IPS-NIHi7 (cell line): ENCODE measurements around the gene TBX10.
A peak's percentile ranks its signal among the peaks of the same experiment; 100 is the strongest.
"Not testable (repeated sequence)": the region's sequence is repeated elsewhere in the genome, so short reads cannot be mapped to it uniquely, and the experiment has no call there.

Source experiments
- DNase-seq: peaks from one replicate; pipeline ENCODE4 v3.0.0; 2012; ENCODE audit warnings: mixed read lengths; ENCODE audit errors: extremely low spot score

TBX10 gene

GRCh38 chr11:67600324-67601029 is 39.1 kb downstream of the TBX10 start:
- DNase-seq, result no peak

- no peak for DNase-seq
These were observed 40.4 kb downstream of the TBX10 start for GRCh38 chr11:67599149-67599548.

- not testable (repeated sequence) for DNase-seq
These were observed 41.6 kb downstream of the TBX10 start for GRCh38 chr11:67597963-67598362.

- not testable (repeated sequence) for DNase-seq
These were observed 42.1 kb downstream of the TBX10 start for GRCh38 chr11:67597458-67597857.

GRCh38 chr11:67596753-67597300 is 42.7 kb downstream of the TBX10 start:
- DNase-seq, result no peak

GRCh38 chr11:67594480-67594879 is 45.1 kb downstream of the TBX10 start:
- DNase-seq, result no peak

- no peak for DNase-seq
These were observed 46.0 kb downstream of the TBX10 start for GRCh38 chr11:67593565-67593905.

- no peak for DNase-seq
These were observed 46.5 kb downstream of the TBX10 start for GRCh38 chr11:67592880-67593564.

GRCh38 chr11:67588899-67589415 is 50.6 kb downstream of the TBX10 start:
- not testable (repeated sequence) for DNase-seq

- no peak for DNase-seq
These were observed 51.4 kb downstream of the TBX10 start for GRCh38 chr11:67588136-67588503.

- DNase-seq, result no peak
These were observed 52.9 kb downstream of the TBX10 start for GRCh38 chr11:67586568-67587250.

- no peak for DNase-seq
These were observed 53.7 kb downstream of the TBX10 start for GRCh38 chr11:67585911-67586310.

- no peak for DNase-seq
These were observed 54.4 kb downstream of the TBX10 start for GRCh38 chr11:67584881-67585873.

GRCh38 chr11:67584205-67584880 is 55.2 kb downstream of the TBX10 start:
- peak; percentile 32 for DNase-seq

GRCh38 chr11:67583247-67584204 is 56.0 kb downstream of the TBX10 start, which contains the start of gene GSTP1:
Gene GSTP1, plus strand, starts transcription at chr11:67583812. Its CDS starts 32 bp downstream, at chr11:67583844.
- DNase-seq, result peak; percentile 95

- no peak for DNase-seq
These were observed 57.6 kb downstream of the TBX10 start for GRCh38 chr11:67582011-67582410.

- DNase-seq, result no peak
These were observed 58.1 kb downstream of the TBX10 start for GRCh38 chr11:67581469-67581868.
